ENCODE results near the gene MRPL52. TPM values are rescaled to one million over a fixed set of nuclear protein-coding genes. Genes with fewer than 3 reads are reported as not detected.

The MRPL52 gene
- polyA plus RNA-seq, 2 of the 4 experiments (the other 2 are of a cell fraction) = 116 to 172 TPM

- no peak for FAIRE-seq
- CTCF ChIA-PET = interaction anchor here (0.7 to 15.1 kb wide), 8 partner anchors 8 to 310 kb away, joined by 3 to 146 read pairs (median 5); no protein-coding TSS in a partner anchor
Observed at GRCh38 chr14:22866874-22867273, 37.2 kb downstream of the MRPL52 start.

GRCh38 chr14:22870811-22871223 lies 41.1 kb downstream of the MRPL52 start:
- peak overlapping the region; percentile 81 for H3K4me2 ChIP-seq
- 3% methylated on average over 1 of the region's 1 CpG for WGBS (ENCODE audit: missing lambda C conversion rate)
- H3K27ac ChIP-seq = peak overlapping the region; percentile 94 to 98
- H3K4me1 ChIP-seq = peaks cover 21% of the 10 kb centered on the region
- H3K9me3 ChIP-seq = no peaks in the 10 kb centered on the region
- H3K4me3 ChIP-seq = peak overlapping the region; percentile 78
- DNase-seq (ENCODE audit: low read depth in 1 of 2, low spot score in 1 of 2) = no peak
- ATAC-seq = peak in 1 of 2 experiments; percentile 25; a peak in 3 of 6 replicates
- ChIA-PET POLR2A (interaction anchor here (0.7 to 3.1 kb wide), 8 partner anchors 12 to 281 kb away, joined by 3 to 12 read pairs (median 4); partner anchors contain the start of genes DAD1, OXA1L, PRMT5 and RBM23), CTCF (interaction anchor here (0.8 to 23.1 kb wide), 8 partner anchors 10 to 315 kb away, joined by 3 to 368 read pairs (median 34); partner anchors contain the start of gene REM2)
- TF ChIP-seq PHF8 (IDR thresholded peaks at IDR 0.05; ENCODE audit: borderline replicate concordance, low read depth) = no peak
- TF ChIP-seq NR3C1 (IDR thresholded peaks at IDR 0.05) = no peak
- no peak for TF ChIP-seq MYC (IDR thresholded peaks at IDR 0.05; ENCODE audit: borderline replicate concordance, low read length)
- TF ChIP-seq HOXA7 (CRISPR knock-in tag; IDR thresholded peaks at IDR 0.05) = no peak
- TF ChIP-seq ZFP36 (IDR thresholded peaks at IDR 0.05; ENCODE audit: borderline replicate concordance, partially characterized antibody) = peak; percentile 76
- no peak for TF ChIP-seq SREBF2 (IDR thresholded peaks at IDR 0.05)
- no peak for TF ChIP-seq TFCP2L1 (CRISPR knock-in tag; IDR thresholded peaks at IDR 0.05)
- no peak for FAIRE-seq

More at GRCh38 chr14:22866874-22867273, 37.2 kb downstream of the MRPL52 start:
- Histone ChIP-seq H3K9me3 (peaks cover 5% of the 10 kb centered on the region), H3K4me2 (no peak overlapping the region), H3K4me3 (no peak overlapping the region), H3K4me1 (peaks cover 14% of the 10 kb centered on the region), H3K27ac (no peak overlapping the region)
- no peak for TF ChIP-seq RFX5 (IDR thresholded peaks at IDR 0.05)
- TF ChIP-seq JUNB (IDR thresholded peaks at IDR 0.05) = no peak
- no peak for TF ChIP-seq FOSB (CRISPR knock-in tag; IDR thresholded peaks at IDR 0.05)
- ATAC-seq (no peak), DNase-seq (ENCODE audit: low read depth in 1 of 2, low spot score in 1 of 2) (no peak)
- POLR2A ChIA-PET = no interaction called here
- WGBS (ENCODE audit: missing lambda C conversion rate) = 93% methylated on average over 5 of the region's 5 CpGs

GRCh38 chr14:22871224-22872032 lies 41.7 kb downstream of the MRPL52 start, which contains the start of gene LRP10:
TSS of gene LRP10 (plus strand) at chr14:22871740. CDS start at chr14:22872304, 564 bp downstream.
- Histone ChIP-seq H3K27ac (peak within 1 kb of the TSS; percentile 94 to 98), H3K4me1 (peaks cover 21% of the 10 kb centered on the region), H3K4me2 (peak within 1 kb of the TSS; percentile 81), H3K9me3 (no peaks in the 10 kb centered on the region), H3K4me3 (peak within 1 kb of the TSS; percentile 78)
- ChIA-PET POLR2A (interaction anchor here (0.7 to 3.1 kb wide), 12 partner anchors 9 to 282 kb away, joined by 3 to 12 read pairs (median 3); partner anchors contain the start of genes DAD1, OXA1L, PRMT5 and RBM23), CTCF (interaction anchor here (0.6 to 23.1 kb wide), 21 partner anchors 11 to 315 kb away, joined by 3 to 368 read pairs (median 6); partner anchors contain the start of genes MMP14, PRMT5, RBM23 and REM2)
- FAIRE-seq (no peak), DNase-seq (ENCODE audit: low read depth in 1 of 2, low spot score in 1 of 2) (peak; percentile 80 to 93), ATAC-seq (peak; percentile 90 to 93)
- WGBS (ENCODE audit: missing lambda C conversion rate) = under 1% methylated on average over 29 of the region's 50 CpGs
- no peak for TF ChIP-seq RAD21 (conservative IDR thresholded peaks at IDR 0.05 in 1 of 2, IDR thresholded peaks at IDR 0.05 in 1 of 2)
- peak; percentile 45; the same call in 1 of the 2 replicates for TF ChIP-seq PHF8 (IDR thresholded peaks at IDR 0.05; ENCODE audit: borderline replicate concordance, low read depth)
- peak; percentile 95 for TF ChIP-seq PBX3 (IDR thresholded peaks at IDR 0.05)
- peak; percentile 12; the same call in 1 of the 2 replicates for TF ChIP-seq MAX (IDR thresholded peaks at IDR 0.05)
- peak in 1 of 2 experiments; percentile 3; a peak in 1 of 4 replicates for TF ChIP-seq CEBPB (IDR thresholded peaks at IDR 0.05)
- TF ChIP-seq KDM1A (IDR thresholded peaks at IDR 0.05; ENCODE audit: low read depth) = no peak
- no peak for TF ChIP-seq MAZ (IDR thresholded peaks at IDR 0.05; ENCODE audit: borderline replicate concordance, low read depth, low read length)
- 0 out of 2 replicates have a peak, but pooled peaks have one; percentile 23 for TF ChIP-seq MYC (IDR thresholded peaks at IDR 0.05; ENCODE audit: borderline replicate concordance, low read length)
- no peak for TF ChIP-seq HDAC2 (IDR thresholded peaks at IDR 0.05)
- TF ChIP-seq JUN (IDR thresholded peaks at IDR 0.05) = peak in 1 of 2 experiments; percentile 63; a peak in 2 of 5 replicates
- TF ChIP-seq ZFP36 (IDR thresholded peaks at IDR 0.05; ENCODE audit: borderline replicate concordance, partially characterized antibody) = no peak
- peak; percentile 48 for TF ChIP-seq POLR2A (IDR thresholded peaks at IDR 0.05; ENCODE audit: low read length)
- no peak for TF ChIP-seq EHMT2 (IDR thresholded peaks at IDR 0.05; ENCODE audit: low read depth)
- no peak for TF ChIP-seq CBX8 (IDR thresholded peaks at IDR 0.05)
- TF ChIP-seq JUNB (IDR thresholded peaks at IDR 0.05) = no peak
- TF ChIP-seq HEYL (CRISPR knock-in tag; IDR thresholded peaks at IDR 0.05) = no peak
- TF ChIP-seq E2F6 (IDR thresholded peaks at IDR 0.05; ENCODE audit: borderline replicate concordance, low read depth) = 0 out of 2 replicates have a peak, but pooled peaks have one; percentile 11
- no peak for TF ChIP-seq ATOH8 (CRISPR knock-in tag; IDR thresholded peaks at IDR 0.05; ENCODE audit: low read depth)
- no peak for TF ChIP-seq KDM5A (IDR thresholded peaks at IDR 0.05)
- no peak for TF ChIP-seq BHLHE40 (IDR thresholded peaks at IDR 0.05; ENCODE audit: low read depth, low read length)
- no peak for TF ChIP-seq NR3C1 (IDR thresholded peaks at IDR 0.05)

Measured in A549 (cell line).